HFFc6 (cell line): ENCODE measurements around the gene LDHB. TPM values are rescaled to one million over a fixed set of nuclear protein-coding genes. Genes with fewer than 3 reads are reported as not detected.

Source experiments
- DNase-seq: peaks from one replicate; pipeline ENCODE4 v3.0.0-alpha.2; 2018
- H3K27ac Mint-ChIP-seq: 2 replicates; pipeline ENCODE4 v1.8.0; 2020; ENCODE audit warnings: mild to moderate bottlenecking, mixed read lengths
- H3K27me3 Mint-ChIP-seq: 2 replicates; pipeline ENCODE4 v1.8.0; 2021; ENCODE audit warnings: mild to moderate bottlenecking, moderate library complexity, mixed read lengths; ENCODE audit not compliant: insufficient read depth
- H3K36me3 Mint-ChIP-seq: 2 replicates; pipeline ENCODE4 v1.8.0; 2021; ENCODE audit warnings: low read depth, mixed read lengths
- H3K4me1 Mint-ChIP-seq: 2 replicates; pipeline ENCODE4 v1.8.0; 2020; ENCODE audit warnings: low read depth, mixed read lengths
- H3K4me3 Mint-ChIP-seq: 2 replicates; pipeline ENCODE4 v1.8.0; 2020; ENCODE audit warnings: mild to moderate bottlenecking, moderate library complexity, mixed read lengths
- H3K9me3 Mint-ChIP-seq: 2 replicates; pipeline ENCODE4 v1.8.0; 2020; ENCODE audit warnings: mild to moderate bottlenecking, mixed read lengths
- total RNA-seq, 6 experiments: library from RNA; stranded (reverse); fragmentation: NEBNext Ultra II Directional; extraction: Animal tissue kit (Norgen Biotek cat#: 25700); gene quantifications; 2 replicates in 1 of 6; 3 replicates in 5 of 6; pipeline ENCODE4 v1.2.3, GENCODE V29; 2021
- TF ChIP-seq, protein P1 (sequence below): fragments of 200-600 bp; sonication (generic); IDR thresholded peaks from 2 replicates; pipeline ENCODE4 v1.5.0; 2021; ENCODE audit warnings: antibody characterized with exemption, mild to moderate bottlenecking

LDHB gene
- total RNA-seq, 6 experiments from 2014 or later: 635 to 852 (median 715) TPM

DNA sequence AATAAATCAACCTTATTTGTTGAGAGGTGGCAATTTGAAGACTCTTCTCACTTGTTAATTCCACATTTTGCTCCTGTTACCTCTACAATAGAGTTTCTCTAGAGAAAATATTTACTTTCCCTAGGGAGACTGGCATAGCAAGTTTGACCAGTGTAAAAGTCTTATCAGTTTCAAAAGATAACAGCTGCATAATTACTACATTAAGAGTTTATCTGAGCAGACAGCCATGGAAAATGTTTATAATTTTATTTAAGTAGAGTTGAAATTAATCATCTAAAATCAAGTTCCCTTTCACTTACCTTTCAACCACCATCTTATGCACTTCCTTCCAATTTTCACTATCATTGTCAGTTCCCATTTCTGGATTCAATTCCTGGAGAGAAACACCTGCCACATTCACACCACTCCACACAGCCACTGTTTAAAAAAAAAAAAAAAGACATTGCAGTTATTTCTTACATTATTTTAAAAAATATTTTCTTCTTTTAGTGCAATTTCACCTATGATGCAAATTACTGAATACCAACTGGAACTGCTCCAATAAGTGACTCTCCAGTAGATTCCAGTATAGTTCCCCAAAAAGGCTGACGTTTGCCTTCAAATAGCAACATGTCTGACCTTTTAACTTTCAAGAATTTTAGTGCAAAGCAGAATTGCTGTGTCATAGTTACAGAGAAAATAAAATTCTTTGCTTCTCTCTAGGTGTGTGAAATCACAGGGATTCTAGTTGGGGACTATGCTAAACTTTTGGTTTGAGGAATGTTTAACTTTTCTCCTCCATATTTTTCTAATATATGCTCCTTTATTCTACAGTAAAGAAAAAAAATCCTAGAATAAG is 19.4 kb downstream of the LDHB start:
- Mint-ChIP-seq H3K4me1 (peaks cover 8% of the 10 kb centered on the region; the same call in 1 of the 2 replicates), H3K9me3 (no peaks in the 10 kb centered on the region), H3K27me3 (no peaks in the 10 kb centered on the region), H3K4me3 (no peak overlapping the region), H3K36me3 (peaks cover 41% of the 10 kb centered on the region), H3K27ac (0 out of 2 replicates have a peak overlapping the region, but pooled peaks have one; percentile 5)
- TF ChIP-seq, protein P1, sequence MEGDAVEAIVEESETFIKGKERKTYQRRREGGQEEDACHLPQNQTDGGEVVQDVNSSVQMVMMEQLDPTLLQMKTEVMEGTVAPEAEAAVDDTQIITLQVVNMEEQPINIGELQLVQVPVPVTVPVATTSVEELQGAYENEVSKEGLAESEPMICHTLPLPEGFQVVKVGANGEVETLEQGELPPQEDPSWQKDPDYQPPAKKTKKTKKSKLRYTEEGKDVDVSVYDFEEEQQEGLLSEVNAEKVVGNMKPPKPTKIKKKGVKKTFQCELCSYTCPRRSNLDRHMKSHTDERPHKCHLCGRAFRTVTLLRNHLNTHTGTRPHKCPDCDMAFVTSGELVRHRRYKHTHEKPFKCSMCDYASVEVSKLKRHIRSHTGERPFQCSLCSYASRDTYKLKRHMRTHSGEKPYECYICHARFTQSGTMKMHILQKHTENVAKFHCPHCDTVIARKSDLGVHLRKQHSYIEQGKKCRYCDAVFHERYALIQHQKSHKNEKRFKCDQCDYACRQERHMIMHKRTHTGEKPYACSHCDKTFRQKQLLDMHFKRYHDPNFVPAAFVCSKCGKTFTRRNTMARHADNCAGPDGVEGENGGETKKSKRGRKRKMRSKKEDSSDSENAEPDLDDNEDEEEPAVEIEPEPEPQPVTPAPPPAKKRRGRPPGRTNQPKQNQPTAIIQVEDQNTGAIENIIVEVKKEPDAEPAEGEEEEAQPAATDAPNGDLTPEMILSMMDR: no peak
- no peak for DNase-seq

DNA sequence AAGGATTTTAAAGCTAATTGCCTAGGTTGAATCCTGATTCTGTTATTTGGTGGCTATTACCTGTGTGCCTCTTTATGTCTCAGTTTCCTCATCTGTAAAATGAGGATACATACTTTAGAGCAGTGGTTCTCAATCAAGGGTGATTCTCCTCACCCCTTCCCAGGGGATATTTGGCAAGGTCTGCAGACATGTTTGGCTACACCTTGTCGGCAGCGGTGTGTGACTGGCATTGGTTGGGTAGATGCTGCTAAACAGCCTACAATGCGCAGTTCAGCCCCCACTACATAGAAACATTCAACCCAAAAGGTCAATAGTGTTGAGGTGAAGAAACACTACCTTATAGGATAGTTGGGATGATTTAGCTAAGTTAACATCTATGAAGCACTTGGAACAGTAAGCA is 23.4 kb downstream of the LDHB start:
- Mint-ChIP-seq H3K27me3 (no peaks in the 10 kb centered on the region), H3K27ac (no peak overlapping the region), H3K4me3 (no peak overlapping the region), H3K4me1 (no peaks in the 10 kb centered on the region), H3K36me3 (peaks cover 25% of the 10 kb centered on the region), H3K9me3 (no peaks in the 10 kb centered on the region)
- TF ChIP-seq, protein P1: no peak
- DNase-seq: no peak

DNA sequence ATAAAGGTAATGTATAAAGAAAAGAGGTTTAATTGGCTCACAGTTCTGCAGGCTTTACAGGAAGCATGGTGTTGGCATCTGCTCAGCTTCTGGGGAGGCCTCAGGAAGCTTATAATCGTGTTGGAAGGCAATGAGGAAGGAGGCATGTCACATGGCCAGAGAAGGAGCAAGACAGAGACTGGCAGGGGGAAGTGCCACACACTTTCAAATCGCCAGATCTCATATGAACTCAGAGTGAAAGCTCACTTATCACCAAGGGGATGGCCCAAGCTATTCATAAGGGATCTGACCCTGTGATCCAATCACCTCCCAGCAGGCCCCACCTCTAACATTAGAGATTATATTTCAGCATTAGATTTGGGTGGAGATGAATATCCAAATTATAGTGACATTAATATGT is 26.3 kb downstream of the LDHB start:
- Mint-ChIP-seq H3K9me3 (no peaks in the 10 kb centered on the region), H3K4me1 (no peaks in the 10 kb centered on the region), H3K27me3 (no peaks in the 10 kb centered on the region), H3K4me3 (no peak overlapping the region), H3K27ac (no peak overlapping the region), H3K36me3 (peaks cover 10% of the 10 kb centered on the region)
- TF ChIP-seq, protein P1: no peak
- DNase-seq: no peak

DNA sequence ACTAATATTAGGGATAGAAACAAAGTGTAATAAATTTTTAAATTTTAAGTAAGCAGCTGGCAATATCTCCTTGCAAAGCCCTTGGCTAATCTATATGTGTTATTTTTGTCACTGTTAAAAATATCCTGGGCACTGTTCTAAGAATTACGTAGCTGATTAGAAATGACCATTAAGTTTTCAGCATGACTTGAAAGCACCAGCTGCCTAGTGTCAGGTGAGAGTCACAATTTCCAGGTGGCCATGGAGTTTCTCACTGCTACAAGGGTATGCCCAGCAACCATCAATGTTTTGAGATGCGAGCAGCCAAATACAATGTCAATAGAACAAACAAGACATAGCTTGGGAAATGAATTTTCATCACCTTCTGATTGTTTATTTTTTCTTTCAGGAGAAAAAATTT is 29.7 kb downstream of the LDHB start:
- H3K4me1 Mint-ChIP-seq: no peaks in the 10 kb centered on the region
- no peaks in the 10 kb centered on the region for H3K27me3 Mint-ChIP-seq
- H3K36me3 Mint-ChIP-seq: no peaks in the 10 kb centered on the region
- H3K27ac Mint-ChIP-seq: no peak overlapping the region
- TF ChIP-seq, protein P1: no peak
- H3K4me3 Mint-ChIP-seq: no peak overlapping the region
- no peaks in the 10 kb centered on the region for H3K9me3 Mint-ChIP-seq
- no peak for DNase-seq

DNA sequence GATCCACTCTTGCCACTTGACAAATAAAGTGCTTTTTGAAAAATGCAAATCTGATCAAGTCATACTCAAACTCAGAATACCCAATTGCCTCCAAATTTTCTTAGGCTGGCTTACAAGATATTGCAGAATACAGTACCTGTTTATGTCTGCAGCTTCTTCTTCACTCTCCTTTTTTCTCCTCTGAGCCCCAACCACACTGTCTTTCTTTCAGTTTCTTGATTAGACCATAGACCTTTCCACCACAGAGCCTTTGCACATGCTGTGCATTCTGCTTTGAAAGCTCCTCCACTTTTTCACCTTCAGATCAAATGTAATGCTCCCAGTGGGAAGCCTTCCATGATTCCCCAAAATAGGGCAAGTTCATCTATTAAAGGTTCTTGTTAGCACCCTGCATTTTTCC is 39.1 kb downstream of the LDHB start:
- no peaks in the 10 kb centered on the region for H3K4me1 Mint-ChIP-seq
- no peaks in the 10 kb centered on the region for H3K36me3 Mint-ChIP-seq
- TF ChIP-seq, protein P1: no peak
- no peaks in the 10 kb centered on the region; the same call in 1 of the 2 replicates for H3K27me3 Mint-ChIP-seq
- DNase-seq: no peak
- no peak overlapping the region for H3K4me3 Mint-ChIP-seq
- no peaks in the 10 kb centered on the region for H3K9me3 Mint-ChIP-seq
- H3K27ac Mint-ChIP-seq: no peak overlapping the region
